SK-N-SH (cell line): ENCODE data around the gene BRD7. TPM values are rescaled to one million over a fixed set of nuclear protein-coding genes. Genes with fewer than 3 reads are reported as not detected.

ENCODE experiments used
- CTCF ChIA-PET: fragments of 300-600, 350-600 bp; formaldehyde crosslinking; extraction: SDS; loops from one replicate; lab custom pipeline; 2021; lab: Yijun Ruan, JAX
- POLR2A ChIA-PET: fragments of 350-600 bp; sonication (Branson Sonifier 250); formaldehyde crosslinking; extraction: SDS; loops from one replicate; lab custom pipeline; 2020; ENCODE audit warnings: antibody characterized with exemption, inconsistent platforms; lab: Yijun Ruan, JAX
- DNase-seq: peaks from one replicate; pipeline ENCODE4 v3.0.0; 2012
- H2AFZ ChIP-seq: fragments of 200-600 bp; sonication (generic); 2 replicates; pipeline ENCODE4 v1.8.1; 2016; ENCODE audit warnings: antibody characterized with exemption, mild to moderate bottlenecking, low read depth
- H3F3A ChIP-seq: fragments of 200-600 bp; sonication (generic); replicated peaks from 2 replicates; pipeline ENCODE3; 2016; ENCODE audit warnings: antibody characterized with exemption, mild to moderate bottlenecking; ENCODE audit not compliant: insufficient read depth
- H3K27ac ChIP-seq, 2 experiments: fragments of 200-500 bp in 1 of 2; fragments of 200-600 bp in 1 of 2; sonication (Bioruptor generic) in 1 of 2; sonication (generic), shearing (Covaris generic) in 1 of 2; 2 replicates each; pipeline versions ENCODE4 v1.5.1 to v1.6.1; 2014 to 2016; ENCODE audit warnings: low read depth in 2 of 2, inconsistent platforms in 1 of 2, low read length in 1 of 2, mild to moderate bottlenecking in 1 of 2, mixed read lengths in 1 of 2
- H3K27me3 ChIP-seq: fragments of 200-600 bp; sonication (generic), shearing (Covaris generic); 2 replicates; pipeline ENCODE4 v1.6.1; 2016; ENCODE audit warnings: mixed run types; ENCODE audit not compliant: insufficient read depth
- H3K36me3 ChIP-seq, 2 experiments: fragments of 200-500 bp in 1 of 2; fragments of 200-600 bp in 1 of 2; sonication (Bioruptor generic) in 1 of 2; sonication (generic) in 1 of 2; replicated peaks in 1 of 2; 2 replicates each; pipeline versions ENCODE3 to v1.5.1; 2014 to 2016; ENCODE audit warnings: low read length in 1 of 2, mild to moderate bottlenecking in 1 of 2; ENCODE audit not compliant: insufficient read depth in 2 of 2, control insufficient read depth in 1 of 2
- H3K4me1 ChIP-seq, 2 experiments: fragments of 200-500 bp in 1 of 2; fragments of 200-600 bp in 1 of 2; sonication (Bioruptor generic) in 1 of 2; sonication (generic), shearing (Covaris generic) in 1 of 2; 2 replicates each; pipeline versions ENCODE4 v1.5.1 to v1.6.1; 2014 to 2016; ENCODE audit warnings: low read depth in 1 of 2, low read length in 1 of 2, mixed run types in 1 of 2; ENCODE audit not compliant: insufficient read depth in 2 of 2, control insufficient read depth in 1 of 2
- H3K4me2 ChIP-seq: fragments of 200-600 bp; sonication (generic), shearing (Covaris generic); 2 replicates; pipeline ENCODE4 v1.6.1; 2017; ENCODE audit warnings: mixed run types
- H3K4me3 ChIP-seq, 2 experiments: fragments of 200-500 bp in 1 of 2; fragments of 200-600 bp in 1 of 2; sonication (Bioruptor generic) in 1 of 2; sonication (generic), shearing (Covaris generic) in 1 of 2; 2 replicates each; pipeline versions ENCODE4 v1.5.1 to v1.8.1; 2014 to 2016; ENCODE audit warnings: low read depth in 2 of 2, inconsistent platforms in 1 of 2, low read length in 1 of 2, mild to moderate bottlenecking in 1 of 2, mixed read lengths in 1 of 2, moderate library complexity in 1 of 2
- H3K79me2 ChIP-seq: fragments of 200-600 bp; sonication (generic); 2 replicates; pipeline ENCODE4 v1.8.1; 2017; ENCODE audit warnings: mild to moderate bottlenecking; ENCODE audit not compliant: insufficient read depth
- H3K9ac ChIP-seq: fragments of 200-600 bp; sonication (generic); 2 replicates; pipeline ENCODE4 v1.6.1; 2017; ENCODE audit warnings: mixed run types
- H3K9me2 ChIP-seq: fragments of 200-600 bp; sonication (generic); 2 replicates; pipeline ENCODE4 v1.6.1; 2017; ENCODE audit warnings: mixed run types
- H3K9me3 ChIP-seq: fragments of 200-600 bp; sonication (generic); 2 replicates; pipeline ENCODE4 v1.6.1; 2017; ENCODE audit warnings: mixed run types, mild to moderate bottlenecking, moderate library complexity
- H4K20me1 ChIP-seq: fragments of 200-600 bp; sonication (generic); 2 replicates; pipeline ENCODE4 v1.6.1; 2017; ENCODE audit warnings: mild to moderate bottlenecking, mixed run types; ENCODE audit not compliant: insufficient read depth
- CTCF ChIP-seq: fragments of 200-600 bp; sonication (generic); IDR thresholded peaks from 2 replicates; pipeline ENCODE4 v1.6.1; 2017; ENCODE audit warnings: antibody characterized with exemption, mild to moderate bottlenecking, moderate library complexity
- ELF1 ChIP-seq: IDR thresholded peaks from 2 replicates; pipeline ENCODE4 v1.4.0; 2012
- EP300 ChIP-seq, 2 experiments: IDR thresholded peaks; 2 replicates each; pipeline versions ENCODE4 v1.4.0 to v1.6.1; 2012; ENCODE audit warnings: borderline replicate concordance in 1 of 2, low read depth in 1 of 2, low read length in 1 of 2
- EZH2phosphoT487 ChIP-seq: fragments of 200-600 bp; sonication (generic); IDR thresholded peaks from 2 replicates; pipeline ENCODE4 v1.6.1; 2017; ENCODE audit warnings: low read depth, mixed run types, mild to moderate bottlenecking, antibody characterized with exemption, moderate library complexity, borderline replicate concordance
- IRF3 ChIP-seq: fragments of 150-350 bp; IDR thresholded peaks from 2 replicates; pipeline ENCODE4 v1.6.1; 2016; ENCODE audit warnings: mild to moderate bottlenecking, low read depth, low read length
- MAX ChIP-seq: IDR thresholded peaks from 2 replicates; pipeline ENCODE4 v1.4.0; 2012; ENCODE audit warnings: low read depth
- NRF1 ChIP-seq: IDR thresholded peaks from 2 replicates; pipeline ENCODE4 v1.6.1; 2012; ENCODE audit warnings: low read depth, mild to moderate bottlenecking, low read length
- PBX3 ChIP-seq: IDR thresholded peaks from 2 replicates; pipeline ENCODE4; 2012
- POLR2AphosphoS5 ChIP-seq: IDR thresholded peaks from 2 replicates; pipeline ENCODE4 v1.6.1; 2012; ENCODE audit warnings: low read depth, low read length
- RAD21 ChIP-seq: IDR thresholded peaks from 2 replicates; pipeline ENCODE4 v1.6.1; 2012; ENCODE audit warnings: mild to moderate bottlenecking, low read length
- RCOR1 ChIP-seq: fragments of 150-350 bp; IDR thresholded peaks from 2 replicates; pipeline ENCODE4 v1.6.1; 2017; ENCODE audit warnings: antibody characterized with exemption, low read length
- RXRA ChIP-seq: IDR thresholded peaks from 2 replicates; pipeline ENCODE4 v1.4.0; 2012; ENCODE audit warnings: low read depth, mild to moderate bottlenecking, borderline replicate concordance
- TCF12 ChIP-seq: IDR thresholded peaks from 2 replicates; pipeline ENCODE4 v1.4.0; 2012
- TEAD4 ChIP-seq: IDR thresholded peaks from 2 replicates; pipeline ENCODE4 v1.4.0; 2012; ENCODE audit warnings: mild to moderate bottlenecking, borderline replicate concordance; ENCODE audit not compliant: insufficient read depth
- WGBS: methylation state at CpG from one replicate; pipeline ENCODE4 v1.1.6; 2017; ENCODE audit warnings: low lambda C conversion rate; 5-methylcytosine and 5-hydroxymethylcytosine counted together
- polyA plus RNA-seq, 3 experiments: library from polyadenylated mRNA; depleted of rRNA; stranded (reverse); fragments of >200 nt; gene quantifications; 2 replicates each; pipeline ENCODE4 v1.2.3, GENCODE V29; 2012

Gene BRD7
- polyA plus RNA-seq, 1 of the 3 experiments (the other 2 are of a cell fraction) = 32.9 TPM

GRCh38 chr16:50282955-50283631, 85.7 kb downstream of the BRD7 start:
- peaks cover 10% of the 10 kb centered on the region; the same call in 1 of the 2 replicates for H4K20me1 ChIP-seq
- 92% methylated on average over 9 of the region's 9 CpGs for WGBS

GRCh38 chr16:50282010-50282538, 86.7 kb downstream of the BRD7 start:
- Histone ChIP-seq H3K9ac (no peak overlapping the region), H3K27me3 (no peaks in the 10 kb centered on the region), H3K36me3 (no peaks in the 10 kb centered on the region), H3K4me2 (no peak overlapping the region), H3K4me3 (no peak overlapping the region), H3K4me1 (peaks cover 0 to 19% of the 10 kb centered on the region in 2 experiments; a peak in 1 of 4 replicates), H3K9me2 (no peaks in the 10 kb centered on the region), H2AFZ (no peak overlapping the region), H4K20me1 (peaks cover 10% of the 10 kb centered on the region; the same call in 1 of the 2 replicates), H3F3A (peaks cover 4% of the 10 kb centered on the region), H3K9me3 (no peaks in the 10 kb centered on the region), H3K27ac (no peak overlapping the region), H3K79me2 (peaks cover 16% of the 10 kb centered on the region; the same call in 1 of the 2 replicates)
- ChIA-PET POLR2A (no interaction called here), CTCF (interaction anchor here (2.4 kb wide), 1 partner anchor 28 kb away, joined by 6 read pairs; no protein-coding TSS in a partner anchor)
- WGBS = 93% methylated on average over 3 of the region's 7 CpGs
- DNase-seq = no peak
- TF ChIP-seq IRF3 (no peak), EP300 (IDR thresholded peaks at IDR 0.05; ENCODE audit: borderline replicate concordance in 1 of 2, low read depth in 1 of 2, low read length in 1 of 2) (no peak), RAD21 (no peak), PBX3 (no peak), EZH2phosphoT487 (no peak), ELF1 (no peak), RXRA (no peak), NRF1 (no peak)

More at GRCh38 chr16:50282955-50283631, 85.7 kb downstream of the BRD7 start:
- H3F3A ChIP-seq = peaks cover 3% of the 10 kb centered on the region
- CTCF ChIA-PET = interaction anchor here (1.1 to 2.4 kb wide), 3 partner anchors 29 to 382 kb away, joined by 5 to 6 read pairs (median 5); no protein-coding TSS in a partner anchor
- H3K4me1 ChIP-seq = peaks cover 0 to 19% of the 10 kb centered on the region in 2 experiments; a peak in 1 of 4 replicates
- no peaks in the 10 kb centered on the region for H3K27me3 ChIP-seq
- no peak overlapping the region for H2AFZ ChIP-seq
- H3K4me3 ChIP-seq = no peak overlapping the region
- POLR2A ChIA-PET = no interaction called here
- peaks cover 12% of the 10 kb centered on the region; the same call in 1 of the 2 replicates for H3K79me2 ChIP-seq
- H3K9ac ChIP-seq = no peak overlapping the region
- H3K4me2 ChIP-seq = no peak overlapping the region
- no peaks in the 10 kb centered on the region for H3K36me3 ChIP-seq
- TF ChIP-seq MAX (no peak), IRF3 (no peak), RCOR1 (no peak), CTCF (no peak), TCF12 (no peak), POLR2AphosphoS5 (no peak), TEAD4 (no peak)
- DNase-seq = no peak
- no peaks in the 10 kb centered on the region for H3K9me2 ChIP-seq
- H3K9me3 ChIP-seq = no peaks in the 10 kb centered on the region
- H3K27ac ChIP-seq = no peak overlapping the region
